ENCODE measurements around the gene S1PR4. TPM values are rescaled to one million over a fixed set of nuclear protein-coding genes. Genes with fewer than 3 reads are reported as not detected.
A peak's percentile ranks its signal among the peaks of the same experiment; 100 is the strongest.

The S1PR4 gene, protein sequence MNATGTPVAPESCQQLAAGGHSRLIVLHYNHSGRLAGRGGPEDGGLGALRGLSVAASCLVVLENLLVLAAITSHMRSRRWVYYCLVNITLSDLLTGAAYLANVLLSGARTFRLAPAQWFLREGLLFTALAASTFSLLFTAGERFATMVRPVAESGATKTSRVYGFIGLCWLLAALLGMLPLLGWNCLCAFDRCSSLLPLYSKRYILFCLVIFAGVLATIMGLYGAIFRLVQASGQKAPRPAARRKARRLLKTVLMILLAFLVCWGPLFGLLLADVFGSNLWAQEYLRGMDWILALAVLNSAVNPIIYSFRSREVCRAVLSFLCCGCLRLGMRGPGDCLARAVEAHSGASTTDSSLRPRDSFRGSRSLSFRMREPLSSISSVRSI
- not detected for polyA plus RNA-seq (2013, experiment 1 of 2; ENCODE audit: insufficient read length)
- polyA plus RNA-seq (2013, experiment 2 of 2; ENCODE audit: insufficient read length), result not detected

DNA sequence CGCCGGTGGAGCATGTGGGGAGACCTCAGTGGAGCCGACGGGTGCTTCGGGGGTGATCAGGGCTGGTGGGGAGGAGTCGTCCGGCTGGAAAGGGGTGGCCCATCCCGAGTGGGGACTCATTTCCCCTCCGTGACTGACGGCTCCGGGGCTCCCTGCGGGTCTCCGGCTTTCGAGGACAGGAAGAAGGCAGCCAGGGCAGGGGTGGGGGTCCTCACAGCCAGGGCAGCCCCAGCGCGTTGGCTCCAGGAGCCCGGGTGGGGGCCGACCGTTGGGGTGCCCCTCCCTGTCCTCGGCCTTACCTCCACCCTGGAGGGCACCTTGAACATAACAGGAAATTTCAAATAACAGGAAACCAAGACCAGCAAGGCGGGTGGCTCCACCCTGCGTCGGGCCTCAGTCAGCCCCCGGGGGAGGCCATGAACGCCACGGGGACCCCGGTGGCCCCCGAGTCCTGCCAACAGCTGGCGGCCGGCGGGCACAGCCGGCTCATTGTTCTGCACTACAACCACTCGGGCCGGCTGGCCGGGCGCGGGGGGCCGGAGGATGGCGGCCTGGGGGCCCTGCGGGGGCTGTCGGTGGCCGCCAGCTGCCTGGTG is at the start of gene S1PR4:
TSS of gene S1PR4 (plus strand) at position 393 of the 596 bp plus-strand sequence. CDS start at position 417, 24 bp downstream.
- no peak for DNase-seq

DNA sequence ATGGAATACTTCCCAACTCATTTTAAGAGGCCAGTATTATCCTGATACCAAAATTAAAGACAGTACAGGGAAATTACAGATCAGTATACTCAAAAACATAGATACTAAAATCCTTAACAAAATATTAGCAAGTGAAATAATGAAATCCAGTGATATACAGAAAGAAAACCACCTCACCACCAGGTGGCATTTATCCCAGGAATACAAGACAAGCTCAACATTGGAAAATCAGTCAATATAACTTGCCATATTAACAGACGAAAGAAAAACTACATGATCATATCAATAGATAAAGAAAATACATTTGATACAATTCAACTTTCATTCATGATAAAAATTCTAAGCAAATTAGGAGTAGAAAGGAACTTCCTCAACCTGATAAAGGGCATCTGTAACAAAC is 49.5 kb upstream of the S1PR4 start:
- DNase-seq, result peak; percentile 56

DNA sequence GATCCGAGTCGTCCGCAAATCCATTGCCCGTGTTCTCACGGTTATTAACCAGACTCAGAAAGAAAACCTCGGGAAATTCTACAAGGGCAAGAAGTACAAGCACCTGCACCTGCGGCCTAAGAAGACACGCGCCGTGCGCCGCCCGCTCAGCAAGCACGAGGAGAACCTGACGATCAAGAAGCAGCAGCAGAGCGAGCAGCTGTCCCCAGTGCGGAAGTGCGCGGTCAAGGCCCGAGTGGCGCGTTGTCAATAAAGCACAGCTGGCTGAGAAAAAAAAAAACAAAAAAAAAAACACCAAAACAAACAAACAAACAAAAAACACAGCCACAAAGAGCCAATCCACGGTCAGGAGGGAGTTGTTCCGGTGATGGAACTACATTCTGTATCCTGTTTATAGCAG is 47.4 kb upstream of the S1PR4 start:
- DNase-seq, result no peak

DNA sequence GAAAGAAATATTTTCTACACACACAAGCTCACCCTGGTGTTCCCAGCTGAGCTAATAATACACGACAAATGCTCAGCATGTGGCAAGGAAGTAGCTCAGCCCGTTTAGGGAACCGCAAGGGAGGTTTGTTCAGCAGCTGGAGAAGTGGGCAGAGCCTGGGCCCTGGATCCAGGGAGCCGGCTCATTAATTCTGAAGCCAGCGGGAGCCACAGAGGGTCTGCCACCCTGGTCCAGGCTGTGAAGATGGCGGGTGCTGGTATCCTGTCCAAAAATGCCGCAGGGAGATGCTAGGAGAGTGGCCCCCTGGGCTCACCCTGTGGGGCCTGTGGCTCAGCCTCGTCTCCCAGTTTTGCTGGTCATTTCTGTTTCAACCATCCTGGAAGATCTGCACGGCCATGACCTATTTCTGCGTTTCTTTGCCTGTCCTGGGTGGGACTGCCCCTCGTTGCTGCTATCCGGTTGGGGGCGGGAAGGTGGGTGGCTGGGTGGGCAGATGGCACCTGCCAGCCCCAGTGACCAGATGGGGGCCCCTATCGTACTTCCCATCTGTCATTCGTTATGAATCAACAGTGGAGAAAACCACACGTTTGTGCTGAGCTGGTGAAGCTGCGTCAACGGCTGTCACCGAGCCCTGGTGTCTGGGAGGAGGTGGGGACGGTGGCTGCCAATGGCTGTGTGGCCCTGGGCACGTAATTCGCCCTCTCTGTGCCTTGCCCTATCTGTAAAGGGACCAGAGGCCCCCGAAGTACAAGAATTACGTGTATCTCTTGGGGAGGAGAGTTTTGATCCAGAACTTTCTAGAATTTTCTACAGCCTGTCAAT is 45.4 kb upstream of the S1PR4 start:
- DNase-seq, result peak; percentile 73

DNA sequence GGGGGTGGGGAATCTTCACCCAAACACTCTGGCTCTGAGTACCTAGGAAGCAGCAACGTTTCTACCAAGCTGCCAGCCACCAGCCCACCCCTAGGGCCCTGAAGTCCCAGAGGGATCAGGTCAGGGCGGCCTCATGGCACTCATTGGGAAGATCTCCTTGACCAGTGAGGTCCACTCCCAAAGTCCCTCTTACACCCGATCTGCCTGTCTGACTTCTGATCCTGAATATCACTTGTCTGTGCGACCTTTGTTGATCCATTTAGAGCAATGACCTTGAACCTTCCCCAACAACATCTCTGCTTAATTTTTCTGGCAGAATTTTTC is 44.8 kb upstream of the S1PR4 start:
- DNase-seq, result no peak

DNA sequence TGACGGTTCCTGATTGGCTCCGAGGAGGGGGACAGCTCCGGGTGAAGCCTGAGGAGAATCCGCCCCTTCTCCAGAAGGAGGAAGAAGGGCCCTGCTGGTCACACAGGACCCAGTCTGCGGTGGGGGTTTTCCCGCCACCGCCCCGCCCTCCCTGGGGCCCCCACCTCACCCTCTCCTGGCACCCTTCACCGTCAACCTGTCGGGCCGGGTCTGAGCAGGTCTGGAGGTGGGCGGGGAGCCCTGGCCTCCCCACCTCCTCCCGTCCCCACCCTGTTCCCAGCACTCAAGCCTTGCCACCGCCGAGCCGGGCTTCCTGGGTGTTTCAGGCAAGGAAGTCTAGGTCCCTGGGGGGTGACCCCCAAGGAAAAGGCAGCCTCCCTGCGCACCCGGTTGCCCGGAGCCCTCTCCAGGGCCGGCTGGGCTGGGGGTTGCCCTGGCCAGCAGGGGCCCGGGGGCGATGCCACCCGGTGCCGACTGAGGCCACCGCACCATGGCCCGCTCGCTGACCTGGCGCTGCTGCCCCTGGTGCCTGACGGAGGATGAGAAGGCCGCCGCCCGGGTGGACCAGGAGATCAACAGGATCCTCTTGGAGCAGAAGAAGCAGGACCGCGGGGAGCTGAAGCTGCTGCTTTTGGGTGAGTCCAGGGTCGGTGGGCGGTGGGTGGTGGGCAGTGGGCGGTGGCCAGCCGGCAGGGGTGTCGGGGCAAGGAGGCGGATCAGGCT is 42.4 kb upstream of the S1PR4 start, which contains the start of gene GNA15:
TSS of gene GNA15 (plus strand) at position 73 of the 723 bp plus-strand sequence. CDS start at position 491, 418 bp downstream.
- DNase-seq, result no peak

DNA sequence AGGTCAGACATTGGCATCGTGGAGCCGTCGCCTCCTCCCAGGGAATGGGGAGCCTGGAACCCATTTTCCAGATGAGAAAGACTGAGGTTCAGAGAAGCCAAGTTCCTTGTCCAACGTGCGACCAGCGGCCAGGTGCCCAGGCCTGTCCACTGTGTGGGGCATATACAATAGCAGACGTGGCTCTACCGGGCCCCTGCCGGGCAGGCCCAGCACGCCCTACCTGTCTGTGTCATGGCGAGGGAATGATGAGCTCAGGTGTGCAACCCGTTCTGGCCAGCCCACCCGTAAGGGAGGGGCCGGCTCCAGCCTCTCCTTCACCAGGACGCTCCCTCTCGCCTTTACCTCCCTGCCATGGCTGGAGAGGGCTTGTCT is 41.9 kb upstream of the S1PR4 start:
- DNase-seq, result no peak

DNA sequence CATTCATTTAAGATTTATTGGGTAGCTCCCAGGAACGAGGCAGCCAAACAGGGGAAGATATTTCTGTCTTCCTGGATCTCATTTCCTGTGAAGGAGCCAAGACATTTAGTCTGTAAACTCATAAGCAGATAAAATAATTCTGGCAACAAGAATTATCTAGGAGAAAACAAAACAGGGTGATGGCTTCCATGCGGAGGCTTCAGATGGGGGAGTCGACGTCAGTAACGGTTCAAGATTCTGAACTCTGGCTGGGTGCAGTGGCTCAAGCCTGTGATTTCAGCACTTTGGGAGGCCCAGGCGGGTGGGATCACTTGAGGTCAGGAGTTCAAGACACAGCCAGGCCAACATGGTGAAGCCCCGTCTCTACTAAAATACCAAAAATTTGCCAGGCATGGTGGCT is 41.5 kb upstream of the S1PR4 start:
- no peak for DNase-seq

DNA sequence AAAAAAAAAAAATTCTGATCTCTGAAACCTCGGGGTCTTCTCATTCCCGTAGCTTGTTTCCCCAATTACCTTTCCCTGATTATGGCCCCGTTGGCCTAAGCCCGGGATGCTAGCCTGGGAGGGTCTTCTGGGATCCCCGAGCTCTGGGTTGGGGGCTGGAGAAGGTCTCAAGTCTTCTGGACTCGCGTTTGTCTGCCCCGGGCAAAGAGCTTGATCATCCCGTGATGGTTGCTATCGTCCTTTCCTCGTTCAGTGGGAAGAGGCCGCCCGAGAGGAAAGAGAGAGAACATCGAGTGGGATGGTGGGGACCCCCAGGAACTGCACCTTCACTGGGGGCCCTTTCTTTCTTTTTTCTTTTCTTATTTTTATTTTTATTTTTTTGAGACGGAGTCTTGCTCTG is 40.3 kb upstream of the S1PR4 start:
- no peak for DNase-seq

DNA sequence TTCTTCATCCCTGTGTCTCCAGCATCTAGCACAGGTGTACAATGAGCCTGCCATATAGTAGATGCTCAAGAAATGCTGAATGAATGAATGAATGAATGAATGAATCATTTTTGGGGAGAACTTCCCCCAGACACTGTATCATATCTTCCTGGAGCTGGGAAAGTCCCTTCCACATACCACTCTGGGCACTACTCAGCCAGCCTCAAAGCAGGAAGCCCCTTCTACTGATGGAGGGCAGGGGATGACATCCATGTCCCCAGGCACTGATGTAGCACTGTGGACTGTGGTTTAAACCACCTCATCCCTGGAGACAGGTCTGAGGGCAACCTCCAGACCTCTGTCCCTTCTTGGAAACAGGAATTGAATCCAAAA is 37.9 kb upstream of the S1PR4 start:
- no peak for DNase-seq

DNA sequence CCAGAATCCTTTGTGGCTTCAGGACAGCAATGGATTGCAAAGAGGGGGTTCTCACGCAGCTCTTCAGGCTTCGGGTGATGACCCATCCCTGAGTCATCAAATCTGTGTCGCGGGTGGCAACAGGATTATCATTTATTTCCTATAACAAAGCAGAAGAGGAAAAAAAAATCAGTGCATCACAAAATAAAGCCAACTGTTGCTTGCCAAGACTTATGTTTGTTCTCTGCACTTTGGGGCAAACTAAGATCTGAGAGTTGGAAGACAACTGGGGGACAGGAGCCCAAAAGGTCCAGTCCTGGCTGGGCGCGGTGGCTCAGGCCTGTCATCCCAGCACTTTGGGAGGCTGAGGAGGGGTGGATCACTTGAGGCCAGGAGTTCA is 36.3 kb upstream of the S1PR4 start:
- peak; percentile 89 for DNase-seq

DNA sequence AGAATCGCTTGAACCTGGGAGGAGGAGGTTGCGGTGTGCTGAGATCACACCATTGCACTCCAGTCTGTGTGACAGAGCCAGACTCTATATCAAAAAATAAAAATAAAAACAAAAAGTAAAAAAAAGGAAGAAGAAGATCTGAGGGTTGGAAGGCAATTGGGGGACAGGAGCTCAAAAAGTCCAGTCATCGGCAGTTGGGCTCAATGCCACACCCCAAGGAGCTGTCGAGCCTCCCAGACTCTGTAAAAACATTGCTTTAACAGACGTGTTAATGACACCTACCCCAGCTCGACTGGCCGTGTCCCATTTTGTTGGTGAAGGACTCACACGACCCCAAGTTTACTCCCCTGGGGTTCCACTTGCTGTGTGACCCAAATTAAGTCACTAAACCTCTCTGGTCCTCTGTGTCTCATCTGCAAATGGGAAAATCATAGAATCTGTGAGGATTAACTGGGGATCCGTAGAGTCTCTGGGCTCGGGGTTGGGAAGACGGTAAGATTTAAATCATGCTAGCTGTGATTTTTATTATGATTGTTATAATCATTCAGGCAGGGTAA is 35.7 kb upstream of the S1PR4 start:
- DNase-seq, result no peak

DNA sequence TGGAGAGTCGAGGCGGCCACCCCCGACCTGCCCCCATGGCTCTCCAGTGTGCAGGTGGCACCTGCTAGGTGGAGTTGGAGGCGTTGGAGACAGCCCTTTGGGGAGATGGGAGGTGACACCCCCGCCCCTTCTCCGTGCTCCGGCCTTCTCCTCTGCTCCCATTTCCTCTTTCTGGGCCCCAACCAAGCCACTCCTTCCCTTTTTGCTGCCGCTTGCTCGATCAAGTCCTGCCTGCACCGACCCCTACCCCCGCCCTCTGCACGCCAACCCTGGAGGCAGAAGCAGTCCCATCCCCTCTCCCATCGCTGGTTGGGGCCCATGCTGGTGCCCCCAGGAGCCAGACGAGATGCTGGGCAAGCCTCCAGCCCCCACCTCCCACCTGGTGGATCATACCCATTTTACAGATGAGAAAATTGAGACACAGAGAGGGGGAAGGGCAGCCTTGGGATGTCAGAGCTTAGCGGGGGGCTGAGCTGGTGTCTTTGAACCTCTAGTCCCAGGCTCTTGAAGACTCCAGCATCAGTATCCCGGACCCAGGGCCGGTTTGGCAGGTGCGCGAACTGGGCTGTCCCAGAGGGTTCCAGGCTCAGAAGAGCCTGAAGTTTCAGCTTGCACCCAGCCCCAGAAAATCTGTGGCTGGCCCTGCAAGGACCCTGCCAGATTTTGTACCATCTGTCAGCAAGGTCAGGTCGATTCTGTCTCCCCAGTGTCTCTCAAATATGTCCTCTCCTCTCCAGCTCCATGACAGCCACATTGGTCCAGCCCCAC is 32.5 kb upstream of the S1PR4 start:
- DNase-seq, result no peak

DNA sequence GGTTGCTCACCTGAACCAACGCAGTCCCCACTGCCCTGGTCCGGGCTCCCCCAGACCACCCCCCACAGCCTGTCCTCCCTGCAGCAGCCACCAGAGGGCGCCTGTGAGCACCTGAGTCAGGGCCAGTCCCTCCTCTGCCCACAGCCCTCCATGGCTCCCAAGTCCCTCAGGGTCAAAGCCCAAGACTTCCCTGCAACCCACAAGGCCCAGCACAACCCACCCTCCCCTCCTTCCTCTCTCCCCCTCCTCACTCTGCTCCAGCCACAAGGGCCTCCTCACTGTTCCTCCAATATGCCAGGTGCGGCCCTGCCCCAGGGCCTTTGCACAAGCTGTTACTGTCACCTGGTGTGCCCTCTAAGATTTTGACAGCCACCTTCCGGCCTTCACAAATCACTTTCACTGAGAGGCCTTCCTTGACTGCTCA is 31.9 kb upstream of the S1PR4 start:
- DNase-seq, result no peak

DNA sequence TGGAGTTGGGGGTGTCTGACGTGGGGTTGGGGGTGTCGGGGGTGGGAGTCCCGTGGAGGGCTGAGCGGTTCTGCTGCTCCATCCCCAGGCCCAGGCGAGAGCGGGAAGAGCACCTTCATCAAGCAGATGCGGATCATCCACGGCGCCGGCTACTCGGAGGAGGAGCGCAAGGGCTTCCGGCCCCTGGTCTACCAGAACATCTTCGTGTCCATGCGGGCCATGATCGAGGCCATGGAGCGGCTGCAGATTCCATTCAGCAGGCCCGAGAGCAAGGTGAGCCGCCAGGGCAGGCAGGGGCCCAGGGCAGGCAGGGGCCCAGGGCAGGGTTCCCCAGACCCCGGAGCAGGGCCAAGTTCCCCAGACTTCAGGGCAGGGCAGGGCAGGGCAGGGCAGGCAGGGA is 30.1 kb upstream of the S1PR4 start:
- DNase-seq, result no peak

DNA sequence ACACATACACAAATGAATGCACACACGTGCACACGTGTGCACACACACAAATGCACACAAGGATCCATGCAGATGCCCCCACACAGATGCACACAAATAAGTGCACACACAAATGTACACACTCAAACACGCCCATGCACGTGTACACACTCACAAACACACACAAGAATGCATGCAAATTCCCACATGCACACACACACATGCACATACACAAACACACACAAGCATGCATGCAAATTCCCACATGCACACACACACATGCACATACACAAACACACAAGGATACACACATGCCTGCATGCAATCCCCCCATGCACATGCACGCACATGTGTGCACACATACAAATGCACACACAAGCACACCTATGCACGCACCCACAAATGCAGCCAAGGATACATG is 29.5 kb upstream of the S1PR4 start:
- DNase-seq, result no peak

DNA sequence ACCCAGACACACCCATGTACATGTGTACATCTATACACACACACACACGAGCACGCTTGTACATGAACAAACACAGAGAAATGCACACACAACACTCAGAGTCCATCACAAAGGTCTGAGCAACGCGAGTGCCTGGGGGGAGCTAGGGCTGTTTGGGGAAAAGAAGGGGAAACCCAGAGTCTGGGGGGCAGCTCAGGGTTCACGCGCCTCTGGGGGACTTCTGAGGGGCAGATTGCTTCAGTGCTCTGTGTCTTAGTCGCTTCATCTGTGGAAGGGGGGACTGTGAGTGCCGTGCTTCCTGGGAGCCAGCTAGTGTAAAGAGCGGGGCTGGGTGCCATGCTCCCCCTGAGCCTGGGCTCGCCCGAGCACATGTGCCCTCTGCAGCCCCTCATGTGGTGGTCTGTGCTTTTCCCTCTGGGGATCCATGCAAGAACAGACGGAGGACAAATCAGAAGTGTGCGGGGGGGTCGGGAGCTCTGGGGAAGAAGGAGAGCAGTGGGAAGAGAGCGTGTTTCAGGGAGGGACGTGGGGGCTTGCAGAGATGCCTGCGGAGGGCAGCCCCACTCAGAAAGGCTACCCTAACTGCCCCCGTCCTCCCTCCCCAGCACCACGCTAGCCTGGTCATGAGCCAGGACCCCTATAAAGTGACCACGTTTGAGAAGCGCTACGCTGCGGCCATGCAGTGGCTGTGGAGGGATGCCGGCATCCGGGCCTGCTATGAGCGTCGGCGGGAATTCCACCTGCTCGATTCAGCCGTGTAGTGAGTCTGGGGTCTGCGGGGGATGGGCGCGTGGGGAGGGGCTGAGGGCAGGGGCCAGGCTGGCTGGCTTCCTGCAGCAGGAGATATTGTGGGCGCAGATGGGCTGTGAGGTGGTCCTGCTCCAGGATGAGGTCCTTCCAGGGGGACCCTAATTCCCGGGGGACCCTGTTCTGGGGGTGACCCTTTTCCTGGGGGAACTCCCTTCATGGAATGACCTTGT is 28.8 kb upstream of the S1PR4 start:
- DNase-seq, result no peak

DNA sequence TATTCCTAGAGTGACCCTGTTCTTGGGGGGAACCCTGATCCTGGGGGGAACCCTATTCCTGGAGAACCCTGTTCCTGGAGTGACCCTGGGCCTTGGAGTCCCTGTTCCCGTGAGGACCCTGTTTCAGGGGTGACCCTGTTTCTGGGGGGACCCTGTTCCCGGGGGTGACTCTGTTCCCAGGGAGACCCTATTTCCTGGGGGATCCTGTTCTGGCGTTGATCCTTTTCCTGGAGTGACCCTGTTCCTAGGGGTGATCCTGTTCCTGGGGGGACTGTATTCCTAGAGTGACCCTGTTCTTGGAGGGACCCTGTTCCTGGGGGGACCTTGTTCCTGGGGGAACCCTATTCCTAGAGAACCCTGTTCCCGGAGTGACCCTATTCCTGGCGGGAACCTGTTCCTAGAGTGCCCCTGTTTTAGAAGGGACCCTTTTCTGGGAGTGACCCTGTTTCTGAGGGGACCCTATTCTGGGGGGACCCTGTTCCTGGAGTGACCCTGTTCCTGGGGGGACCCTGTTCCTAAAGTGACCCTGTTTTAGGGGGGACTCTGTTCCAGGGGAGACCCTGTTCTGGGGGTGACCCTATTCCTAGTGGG is 27.7 kb upstream of the S1PR4 start:
- DNase-seq, result no peak

DNA sequence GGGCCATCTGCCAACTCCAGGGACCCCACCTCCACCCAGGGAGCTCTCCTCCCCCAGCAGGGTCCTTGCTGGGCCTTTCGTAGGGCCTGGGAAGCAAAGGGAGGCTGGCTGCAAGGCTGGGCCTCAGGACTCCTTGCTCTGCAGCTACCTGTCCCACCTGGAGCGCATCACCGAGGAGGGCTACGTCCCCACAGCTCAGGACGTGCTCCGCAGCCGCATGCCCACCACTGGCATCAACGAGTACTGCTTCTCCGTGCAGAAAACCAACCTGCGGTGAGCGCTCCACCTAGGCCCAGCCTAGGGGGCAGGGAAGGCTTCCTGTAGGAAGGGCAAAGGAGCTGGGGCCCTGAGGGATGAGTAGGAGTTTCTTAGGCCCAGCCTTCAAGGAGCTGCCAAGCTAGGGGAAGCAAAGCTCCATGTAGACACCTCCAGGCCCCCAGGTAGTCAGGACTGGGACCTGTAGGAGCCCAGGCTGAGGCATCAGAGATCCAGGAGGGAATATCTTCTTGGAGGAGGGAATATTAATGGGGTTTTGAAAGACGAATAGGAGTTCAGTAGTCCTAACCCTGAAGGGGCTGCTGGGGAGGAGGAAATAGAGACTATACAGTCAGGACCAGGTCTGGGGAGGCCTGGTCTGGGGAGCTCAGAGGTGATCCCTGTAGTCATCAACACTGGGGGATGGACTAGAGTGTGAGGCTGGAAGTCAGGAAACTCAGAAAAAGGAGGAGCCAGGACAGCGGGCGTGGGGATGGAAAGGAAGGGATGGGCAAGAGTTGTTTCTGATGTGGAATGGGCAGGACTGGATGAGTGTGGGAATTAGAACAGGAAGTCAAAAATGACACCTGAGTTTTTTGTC is 26.8 kb upstream of the S1PR4 start:
- peak; percentile 25 for DNase-seq
